ENCODE data around the gene BEGAIN. TPM values are rescaled to one million over a fixed set of nuclear protein-coding genes. Genes with fewer than 3 reads are reported as not detected.
A peak's percentile ranks its signal among the peaks of the same experiment; 100 is the strongest.

The BEGAIN gene
- total RNA-seq, 4 donors from 2014 or later, result 0.25 to 2.2 (median 1.6) TPM

DNA sequence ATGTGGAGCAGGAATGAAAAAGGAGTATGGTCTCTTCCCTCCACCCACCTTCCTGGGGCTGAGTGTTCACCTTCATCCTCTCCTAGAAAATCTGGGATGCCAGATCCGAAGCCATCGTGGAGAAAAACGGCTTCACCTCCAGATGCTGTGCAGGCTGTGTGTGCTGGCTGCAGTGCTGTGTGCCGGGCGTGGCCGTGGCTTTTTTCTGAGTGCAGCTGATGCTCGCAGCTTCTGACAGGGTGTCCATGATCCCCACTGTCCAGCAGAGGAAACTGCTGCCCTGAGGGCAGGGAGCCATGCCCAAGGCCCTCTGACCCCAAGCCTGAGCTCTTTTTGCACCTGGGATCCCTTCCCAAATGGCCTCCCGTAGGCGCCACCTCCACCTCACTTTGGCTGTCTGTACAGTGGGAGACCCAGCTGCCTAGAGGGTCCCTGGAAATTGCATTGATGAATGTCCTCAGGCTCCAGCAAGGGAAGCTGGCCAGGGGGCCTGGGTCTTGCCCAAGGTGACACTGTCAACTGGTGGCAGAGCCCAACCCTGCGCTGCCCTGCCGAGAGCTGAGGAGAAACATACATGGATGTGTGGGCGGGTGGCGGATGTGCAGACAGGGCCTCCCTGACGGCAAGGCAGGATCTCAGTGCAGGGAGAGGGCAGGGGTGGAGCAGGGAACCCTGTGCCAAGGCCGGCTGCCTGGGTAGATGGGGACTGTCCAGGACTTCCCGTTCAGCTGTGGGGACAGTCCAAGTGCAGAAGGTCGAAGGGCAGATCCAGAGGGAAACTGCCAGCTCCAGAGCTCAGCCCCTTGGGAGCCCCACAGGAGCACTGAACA is 53.3 kb downstream of the BEGAIN start:
- H3K4me3 ChIP-seq (ENCODE audit: low read depth, poor library complexity, severe bottlenecking), result no peak overlapping the region
- 37 to 49% methylated on average over 17 of the region's 17 CpGs for WGBS, 2 donors
- TF ChIP-seq POLR2A (IDR thresholded peaks at IDR 0.05), result no peak
- TF ChIP-seq, protein P1, sequence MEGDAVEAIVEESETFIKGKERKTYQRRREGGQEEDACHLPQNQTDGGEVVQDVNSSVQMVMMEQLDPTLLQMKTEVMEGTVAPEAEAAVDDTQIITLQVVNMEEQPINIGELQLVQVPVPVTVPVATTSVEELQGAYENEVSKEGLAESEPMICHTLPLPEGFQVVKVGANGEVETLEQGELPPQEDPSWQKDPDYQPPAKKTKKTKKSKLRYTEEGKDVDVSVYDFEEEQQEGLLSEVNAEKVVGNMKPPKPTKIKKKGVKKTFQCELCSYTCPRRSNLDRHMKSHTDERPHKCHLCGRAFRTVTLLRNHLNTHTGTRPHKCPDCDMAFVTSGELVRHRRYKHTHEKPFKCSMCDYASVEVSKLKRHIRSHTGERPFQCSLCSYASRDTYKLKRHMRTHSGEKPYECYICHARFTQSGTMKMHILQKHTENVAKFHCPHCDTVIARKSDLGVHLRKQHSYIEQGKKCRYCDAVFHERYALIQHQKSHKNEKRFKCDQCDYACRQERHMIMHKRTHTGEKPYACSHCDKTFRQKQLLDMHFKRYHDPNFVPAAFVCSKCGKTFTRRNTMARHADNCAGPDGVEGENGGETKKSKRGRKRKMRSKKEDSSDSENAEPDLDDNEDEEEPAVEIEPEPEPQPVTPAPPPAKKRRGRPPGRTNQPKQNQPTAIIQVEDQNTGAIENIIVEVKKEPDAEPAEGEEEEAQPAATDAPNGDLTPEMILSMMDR (IDR thresholded peaks at IDR 0.05), result no peak
- intact Hi-C loops (cut with DNase I; ENCODE audit: low total_unique reads), result no loop called here
- peak; percentile 13 to 85 for DNase-seq (ENCODE audit: low spot score in 2 of 2)

DNA sequence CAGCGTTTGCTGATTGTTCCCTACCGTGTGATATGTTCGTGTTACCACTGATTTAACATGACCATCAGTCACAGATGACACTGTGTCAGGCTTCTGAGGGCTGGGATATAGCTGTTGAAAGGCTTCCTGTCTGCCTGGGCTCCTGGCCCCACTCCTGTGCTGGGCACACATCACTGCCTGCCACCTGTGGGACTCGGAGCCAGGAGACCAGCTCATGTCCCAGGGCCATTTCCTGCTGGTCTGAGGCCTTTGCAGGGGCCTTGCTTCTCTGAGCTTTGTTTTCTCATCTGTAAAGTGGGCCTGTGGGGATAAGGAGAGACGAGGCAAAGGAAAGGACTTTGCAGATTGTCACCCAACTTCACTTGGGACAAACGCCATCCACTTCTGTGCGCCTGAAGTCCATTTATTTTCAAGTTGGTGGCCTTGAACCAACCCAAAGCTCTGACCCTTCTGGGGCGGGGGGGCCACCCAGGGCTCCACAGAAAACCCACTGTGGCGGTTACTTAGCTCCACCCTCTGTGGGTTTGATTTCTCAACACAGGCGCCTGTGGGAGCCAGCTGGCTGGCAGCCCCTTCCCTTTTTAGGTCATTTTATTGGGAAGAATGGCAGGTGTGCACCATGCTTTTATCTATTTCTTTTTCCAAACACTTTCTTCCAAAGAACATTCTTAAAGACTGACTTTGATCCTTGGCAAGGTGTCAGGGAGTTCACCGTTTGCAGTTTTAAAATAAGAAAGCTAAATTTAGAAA is 54.1 kb downstream of the BEGAIN start:
- H3K4me3 ChIP-seq (ENCODE audit: low read depth, poor library complexity, severe bottlenecking), result no peak overlapping the region
- TF ChIP-seq POLR2A (IDR thresholded peaks at IDR 0.05), result no peak
- TF ChIP-seq, protein P1 (IDR thresholded peaks at IDR 0.05), result no peak
- intact Hi-C loops (cut with DNase I; ENCODE audit: low total_unique reads), result no loop called here
- DNase-seq (ENCODE audit: low spot score in 2 of 2), result peak; percentile 18 to 74
- 50 to 57% methylated on average over 11 of the region's 11 CpGs for WGBS, 2 donors

DNA sequence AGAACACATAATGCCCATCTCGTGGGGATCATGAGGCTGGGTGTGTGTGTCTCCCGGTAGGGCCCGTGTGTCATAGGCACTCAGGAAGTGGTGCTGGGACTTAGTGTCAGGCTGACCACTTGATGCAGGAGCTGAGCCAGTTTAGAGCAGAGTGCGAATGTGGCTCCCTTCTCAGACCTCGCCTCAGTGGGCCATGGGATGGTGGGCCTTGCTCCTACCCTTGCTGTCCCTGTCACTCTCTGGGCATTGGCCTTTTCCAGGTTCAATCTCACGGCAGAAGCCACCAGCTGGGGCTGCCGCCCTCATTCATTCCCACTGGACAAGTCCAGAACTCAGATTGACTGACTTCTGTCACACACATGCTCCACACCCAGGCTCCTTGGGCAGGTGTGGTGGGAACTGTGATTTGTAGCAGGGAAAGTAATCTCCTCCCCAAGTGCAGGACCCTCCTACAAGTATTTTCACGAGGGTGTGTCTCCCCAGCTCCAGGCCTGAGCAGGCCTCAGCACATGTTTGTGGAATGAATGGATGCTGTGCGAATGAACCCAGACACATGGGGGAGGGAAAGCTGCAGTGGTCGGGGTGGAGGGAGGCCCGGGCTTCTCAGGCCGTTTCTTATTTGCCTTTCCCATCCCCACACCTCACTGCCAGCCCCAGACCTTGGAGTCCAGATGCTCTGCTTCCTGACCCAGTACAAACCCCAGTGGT is 54.9 kb downstream of the BEGAIN start:
- TF ChIP-seq, protein P1 (IDR thresholded peaks at IDR 0.05), result no peak
- TF ChIP-seq POLR2A (IDR thresholded peaks at IDR 0.05), result no peak
- H3K4me3 ChIP-seq (ENCODE audit: low read depth, poor library complexity, severe bottlenecking), result no peak overlapping the region
- intact Hi-C loops (cut with DNase I; ENCODE audit: low total_unique reads), result no loop called here
- WGBS, 2 donors, result 69 to 72% methylated on average over 10 to 12 of the region's 12 CpGs
- peak in 1 of 2 donors; percentile 79 for DNase-seq (ENCODE audit: low spot score in 2 of 2)

DNA sequence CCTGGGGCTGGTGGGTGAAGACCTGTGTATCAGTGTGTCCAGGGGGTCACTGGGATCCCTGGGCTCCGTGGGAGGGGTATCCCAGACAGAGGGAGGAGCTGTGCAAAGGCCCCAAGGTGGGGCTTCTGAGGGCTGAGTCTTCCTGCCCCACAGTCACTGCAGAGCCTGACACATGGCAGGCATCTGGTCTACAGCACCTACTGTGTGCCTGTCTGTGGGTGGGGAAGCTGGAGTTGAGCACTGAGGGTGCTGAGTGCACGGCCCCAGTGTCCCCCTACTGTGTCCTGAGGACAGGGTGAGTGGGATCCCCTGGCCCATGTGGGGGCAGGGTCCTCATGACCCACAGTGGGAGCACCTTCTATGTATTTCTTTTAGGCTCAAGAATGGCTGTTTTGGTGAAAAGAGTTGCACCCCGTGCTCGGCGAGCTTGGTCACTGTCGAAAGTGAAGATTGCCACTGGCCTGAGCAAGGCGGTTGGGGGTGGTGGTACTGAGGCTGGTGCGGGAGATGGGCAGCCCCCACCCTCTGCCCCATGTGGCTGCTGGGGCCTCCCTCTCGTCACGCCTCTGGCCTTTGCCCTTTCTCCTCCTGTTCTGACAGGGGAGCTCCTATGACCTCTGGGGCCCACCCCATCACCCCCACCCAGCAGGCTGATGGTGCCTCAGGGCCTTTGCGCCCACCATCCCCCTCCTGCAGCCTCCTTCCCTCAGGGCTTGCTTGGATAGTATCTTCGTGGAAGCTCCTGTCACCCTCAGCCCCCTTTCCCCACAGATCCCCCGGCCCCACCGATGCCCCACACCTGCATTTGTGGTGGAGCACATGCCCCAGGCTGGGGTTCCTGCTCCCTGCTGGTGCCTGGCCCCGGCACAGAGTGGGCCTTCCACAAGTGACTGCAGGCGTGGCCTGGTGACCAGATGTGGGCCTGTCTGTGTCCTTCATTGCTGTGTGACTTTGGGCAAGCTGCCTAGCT is 55.8 kb downstream of the BEGAIN start:
- intact Hi-C loops (cut with DNase I; ENCODE audit: low total_unique reads), result no loop called here
- TF ChIP-seq, protein P1 (IDR thresholded peaks at IDR 0.05), result no peak
- no peak for TF ChIP-seq POLR2A (IDR thresholded peaks at IDR 0.05)
- H3K4me3 ChIP-seq (ENCODE audit: low read depth, poor library complexity, severe bottlenecking), result no peak overlapping the region
- DNase-seq (ENCODE audit: low spot score in 2 of 2), result peak in 1 of 2 donors; percentile 78
- WGBS, 2 donors, result 93 to 97% methylated on average over 15 to 16 of the region's 16 CpGs
